Activated T-helper 2 cell treated with anti-CD3 and anti-CD28 coated beads, Interferon-gamma antibody, Interleukin-2, Interleukin-4, amounts not matched to agents 10 μg/mL and 5 μg/mL and 100 μg/mL, durations not matched to agents 14 hours and 24 hours and 36 hours (primary cell): ENCODE measurements around the gene LPP. TPM values are rescaled to one million over a fixed set of nuclear protein-coding genes. Genes with fewer than 3 reads are reported as not detected.

Experiments used
- DNase-seq: peaks from one replicate; pipeline ENCODE4 v3.0.0; 2021; ENCODE audit warnings: low spot score
- H3K27ac Mint-ChIP-seq: one replicate; pipeline ENCODE4 v1.8.0; 2021; ENCODE audit warnings: mixed read lengths
- H3K27me3 Mint-ChIP-seq: one replicate; pipeline ENCODE4 v1.8.0; 2021; ENCODE audit warnings: low read depth, mixed read lengths
- H3K36me3 Mint-ChIP-seq: one replicate; pipeline ENCODE4 v1.8.0; 2021; ENCODE audit warnings: low read depth, mixed read lengths
- H3K4me1 Mint-ChIP-seq: one replicate; pipeline ENCODE4 v1.8.0; 2021; ENCODE audit warnings: low read depth, mixed read lengths
- H3K4me3 Mint-ChIP-seq: one replicate; pipeline ENCODE4 v1.8.0; 2021; ENCODE audit warnings: low read depth, mild to moderate bottlenecking, moderate library complexity, mixed read lengths
- H3K9me3 Mint-ChIP-seq: one replicate; pipeline ENCODE4 v1.8.0; 2021; ENCODE audit warnings: mixed read lengths
- intact Hi-C: fragments of 100-400 bp; cut with micrococcal nuclease; formaldehyde crosslinking; loops from one replicate; pipeline ENCODE4 v1.15.1; 2023
- total RNA-seq: library from RNA; stranded (reverse); gene quantifications from 2 replicates; pipeline ENCODE4 v1.2.3, GENCODE V29; 2022

LPP gene
- total RNA-seq, 1 donor from 2014 or later = 54.5 TPM

- Mint-ChIP-seq H3K9me3 (peaks cover 7% of the 10 kb centered on the region), H3K27ac (no peak overlapping the region), H3K4me3 (no peak overlapping the region), H3K27me3 (peaks cover 1% of the 10 kb centered on the region), H3K4me1 (peaks cover 36% of the 10 kb centered on the region), H3K36me3 (no peaks in the 10 kb centered on the region)
- intact Hi-C loops = no loop called here
- no peak for DNase-seq
Observed at GRCh38 chr3:188148318-188148717, 5.6 kb upstream of the LPP start.

GRCh38 chr3:188149587-188149986 lies 4.4 kb upstream of the LPP start:
- intact Hi-C loops = no loop called here
- peaks cover 1% of the 10 kb centered on the region for H3K27me3 Mint-ChIP-seq
- peaks cover 3% of the 10 kb centered on the region for H3K36me3 Mint-ChIP-seq
- peaks cover 40% of the 10 kb centered on the region for H3K4me1 Mint-ChIP-seq
- no peak overlapping the region for H3K27ac Mint-ChIP-seq
- DNase-seq = no peak
- peaks cover 7% of the 10 kb centered on the region for H3K9me3 Mint-ChIP-seq
- no peak overlapping the region for H3K4me3 Mint-ChIP-seq

- H3K27ac Mint-ChIP-seq = peak overlapping the region; percentile 47
- H3K4me3 Mint-ChIP-seq = no peak overlapping the region
- intact Hi-C loops = loop anchor here (10.0 kb wide), 3 partner anchors 244 to 804 kb away; no protein-coding TSS in a partner anchor
- peaks cover 7% of the 10 kb centered on the region for H3K9me3 Mint-ChIP-seq
- peaks cover 7% of the 10 kb centered on the region for H3K36me3 Mint-ChIP-seq
- DNase-seq = no peak
- H3K27me3 Mint-ChIP-seq = no peaks in the 10 kb centered on the region
- H3K4me1 Mint-ChIP-seq = peaks cover 52% of the 10 kb centered on the region
Observed at GRCh38 chr3:188150982-188151381, 3.0 kb upstream of the LPP start.

GRCh38 chr3:188151438-188151837 lies 2.5 kb upstream of the LPP start:
- Mint-ChIP-seq H3K36me3 (peaks cover 10% of the 10 kb centered on the region), H3K4me3 (no peak overlapping the region), H3K4me1 (peaks cover 56% of the 10 kb centered on the region), H3K27me3 (no peaks in the 10 kb centered on the region), H3K9me3 (peaks cover 7% of the 10 kb centered on the region), H3K27ac (no peak overlapping the region)
- DNase-seq = no peak
- intact Hi-C loops = loop anchor here (10.0 kb wide), 3 partner anchors 243 to 803 kb away; no protein-coding TSS in a partner anchor

- Mint-ChIP-seq H3K4me1 (peaks cover 65% of the 10 kb centered on the region), H3K27ac (peak overlapping the region; percentile 79), H3K9me3 (peaks cover 7% of the 10 kb centered on the region), H3K4me3 (peak overlapping the region; percentile 91), H3K36me3 (peaks cover 17% of the 10 kb centered on the region), H3K27me3 (no peaks in the 10 kb centered on the region)
- DNase-seq = no peak
- intact Hi-C loops = loop anchor here (10.0 kb wide), 3 partner anchors 242 to 802 kb away; no protein-coding TSS in a partner anchor
Observed at GRCh38 chr3:188152660-188153436, 1.1 kb upstream of the LPP start.

- Mint-ChIP-seq H3K27ac (peak overlapping the region; percentile 79), H3K4me3 (peak overlapping the region; percentile 91), H3K27me3 (no peaks in the 10 kb centered on the region), H3K4me1 (peaks cover 63% of the 10 kb centered on the region), H3K36me3 (peaks cover 22% of the 10 kb centered on the region), H3K9me3 (peaks cover 7% of the 10 kb centered on the region)
- DNase-seq = no peak
- intact Hi-C loops = loop anchor here (1.0 to 10.0 kb wide), 8 partner anchors 92 to 801 kb away; no protein-coding TSS in a partner anchor
Observed at GRCh38 chr3:188153437-188154013, 432 bp upstream of the LPP start.

GRCh38 chr3:188154809-188155574 lies 1.0 kb downstream of the LPP start:
- Mint-ChIP-seq H3K4me3 (peak overlapping the region; percentile 90), H3K27me3 (no peaks in the 10 kb centered on the region), H3K9me3 (no peaks in the 10 kb centered on the region), H3K27ac (peak overlapping the region; percentile 93), H3K36me3 (peaks cover 22% of the 10 kb centered on the region), H3K4me1 (peaks cover 65% of the 10 kb centered on the region)
- no peak for DNase-seq
- intact Hi-C loops = loop anchor here (1.0 to 10.0 kb wide), 10 partner anchors 33 to 800 kb away; no protein-coding TSS in a partner anchor

GRCh38 chr3:188156056-188156455 lies 2.1 kb downstream of the LPP start:
- Mint-ChIP-seq H3K27ac (peak overlapping the region; percentile 93), H3K9me3 (no peaks in the 10 kb centered on the region), H3K4me3 (peak overlapping the region; percentile 90), H3K27me3 (no peaks in the 10 kb centered on the region), H3K4me1 (peaks cover 68% of the 10 kb centered on the region), H3K36me3 (peaks cover 30% of the 10 kb centered on the region)
- no peak for DNase-seq
- intact Hi-C loops = loop anchor here (1.0 to 10.0 kb wide), 8 partner anchors 9 to 799 kb away; no protein-coding TSS in a partner anchor

GRCh38 chr3:188157407-188157806 lies 3.5 kb downstream of the LPP start:
- no peaks in the 10 kb centered on the region for H3K9me3 Mint-ChIP-seq
- DNase-seq = no peak
- H3K27ac Mint-ChIP-seq = peak overlapping the region; percentile 6
- no peak overlapping the region for H3K4me3 Mint-ChIP-seq
- H3K27me3 Mint-ChIP-seq = no peaks in the 10 kb centered on the region
- H3K4me1 Mint-ChIP-seq = peaks cover 66% of the 10 kb centered on the region
- intact Hi-C loops = loop anchor here (2.0 to 10.0 kb wide), 6 partner anchors 13 to 797 kb away; no protein-coding TSS in a partner anchor
- peaks cover 37% of the 10 kb centered on the region for H3K36me3 Mint-ChIP-seq

GRCh38 chr3:188157971-188158370 lies 4.0 kb downstream of the LPP start:
- intact Hi-C loops = loop anchor here (2.0 to 10.0 kb wide), 6 partner anchors 13 to 797 kb away; no protein-coding TSS in a partner anchor
- no peak overlapping the region for H3K27ac Mint-ChIP-seq
- H3K27me3 Mint-ChIP-seq = no peaks in the 10 kb centered on the region
- no peaks in the 10 kb centered on the region for H3K9me3 Mint-ChIP-seq
- H3K4me3 Mint-ChIP-seq = no peak overlapping the region
- H3K4me1 Mint-ChIP-seq = peaks cover 62% of the 10 kb centered on the region
- DNase-seq = no peak
- H3K36me3 Mint-ChIP-seq = peaks cover 37% of the 10 kb centered on the region

GRCh38 chr3:188158731-188159310 lies 4.9 kb downstream of the LPP start:
- Mint-ChIP-seq H3K27ac (no peak overlapping the region), H3K27me3 (no peaks in the 10 kb centered on the region), H3K4me3 (no peak overlapping the region), H3K9me3 (no peaks in the 10 kb centered on the region), H3K4me1 (peaks cover 62% of the 10 kb centered on the region), H3K36me3 (peaks cover 37% of the 10 kb centered on the region)
- intact Hi-C loops = loop anchor here (5.0 to 10.0 kb wide), 5 partner anchors 37 to 796 kb away; no protein-coding TSS in a partner anchor
- DNase-seq = no peak

- no peak for DNase-seq
- no peaks in the 10 kb centered on the region for H3K27me3 Mint-ChIP-seq
- H3K4me1 Mint-ChIP-seq = peaks cover 69% of the 10 kb centered on the region
- intact Hi-C loops = loop anchor here (5.0 kb wide), 1 partner anchor 42 kb away; no protein-coding TSS in a partner anchor
- H3K27ac Mint-ChIP-seq = peak overlapping the region; percentile 10
- H3K9me3 Mint-ChIP-seq = no peaks in the 10 kb centered on the region
- no peak overlapping the region for H3K4me3 Mint-ChIP-seq
- H3K36me3 Mint-ChIP-seq = peaks cover 42% of the 10 kb centered on the region
Observed at GRCh38 chr3:188160751-188161150, 6.8 kb downstream of the LPP start.
